ENCODE measurements around the gene USP10.

The USP10 gene

DNA sequence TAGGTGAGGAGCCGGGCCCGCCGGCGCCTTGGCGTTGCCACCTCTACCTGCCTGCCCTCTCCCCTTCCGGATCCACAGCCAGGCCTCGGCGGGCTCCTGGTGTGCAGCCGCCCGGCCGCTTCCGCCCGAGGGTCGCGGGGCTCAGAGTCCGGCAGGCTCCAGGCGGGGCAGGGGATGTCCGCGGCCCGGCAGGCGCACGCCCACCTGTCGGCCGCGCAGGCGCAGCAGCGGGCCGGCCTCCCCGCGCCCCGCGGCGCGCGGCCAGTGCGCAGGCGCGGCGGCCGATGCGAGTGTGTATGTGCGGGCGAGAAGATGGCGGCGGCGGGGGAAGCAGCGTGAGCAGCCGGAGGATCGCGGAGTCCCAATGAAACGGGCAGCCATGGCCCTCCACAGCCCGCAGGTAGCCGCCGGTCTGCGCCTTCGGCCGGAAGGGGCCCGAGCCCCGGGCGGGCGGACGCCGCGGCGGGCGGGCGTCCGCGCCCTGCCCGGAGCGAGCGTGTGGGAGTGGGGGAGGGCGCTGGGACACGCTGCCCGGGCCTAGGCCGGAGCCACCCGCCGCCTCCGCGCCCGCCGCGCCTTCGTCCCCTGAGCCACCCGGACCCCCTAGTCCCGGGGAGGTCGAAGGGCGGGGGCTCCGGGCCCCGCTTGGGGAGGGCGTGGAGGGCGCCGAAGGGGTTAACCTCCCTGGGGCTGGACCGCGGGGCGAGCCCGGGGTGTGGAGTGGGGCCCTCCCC, at the start of gene USP10:
Gene USP10, plus strand, starts transcription at position 289 of the 734 bp plus-strand sequence. Its CDS starts 91 bp downstream, at position 380.
- peak; percentile 86 for DNase-seq

GRCh38 chr16:84650062-84650991, 49.5 kb upstream of the USP10 start:
- DNase-seq, result no peak

DNA sequence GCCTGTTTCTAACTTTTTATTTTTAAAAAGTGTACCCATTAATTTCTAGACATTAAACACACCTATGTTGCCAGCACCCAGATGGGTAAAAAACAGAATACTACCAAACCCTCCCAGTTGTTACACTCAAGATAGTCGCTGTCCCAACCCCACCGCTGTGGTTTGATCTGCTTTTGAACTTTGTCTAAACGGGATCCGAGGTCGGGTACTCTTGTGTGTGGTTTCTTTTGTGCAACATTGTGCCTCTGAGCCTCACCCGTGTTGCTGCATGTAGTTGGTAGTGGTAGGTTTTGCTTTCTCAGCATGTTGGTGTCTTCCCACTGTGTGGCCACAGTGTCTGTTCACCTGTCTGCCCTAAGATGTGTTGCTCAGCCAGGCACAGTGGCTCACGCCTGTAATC, 47.2 kb upstream of the USP10 start:
- DNase-seq, result peak; percentile 30

DNA sequence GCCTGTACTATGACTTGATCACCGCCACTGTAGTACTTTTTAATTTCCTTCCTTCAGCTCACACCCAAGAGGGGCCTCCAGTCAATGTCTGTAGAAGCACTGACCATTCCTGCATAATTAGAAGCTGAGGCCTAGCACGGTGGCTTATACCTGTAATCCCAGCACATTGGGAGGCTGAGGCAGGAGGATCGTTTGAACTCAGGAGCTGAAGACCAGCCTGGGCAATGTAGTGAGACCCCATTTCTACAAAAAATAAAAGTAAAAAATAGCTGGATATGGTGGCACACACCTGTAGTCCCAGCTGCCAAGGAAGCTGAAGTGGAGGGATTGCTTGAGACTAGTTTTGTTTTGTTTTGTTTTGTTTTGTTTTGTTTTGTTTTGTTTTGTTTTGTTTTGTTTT, 45.6 kb upstream of the USP10 start:
- DNase-seq, result no peak

DNA sequence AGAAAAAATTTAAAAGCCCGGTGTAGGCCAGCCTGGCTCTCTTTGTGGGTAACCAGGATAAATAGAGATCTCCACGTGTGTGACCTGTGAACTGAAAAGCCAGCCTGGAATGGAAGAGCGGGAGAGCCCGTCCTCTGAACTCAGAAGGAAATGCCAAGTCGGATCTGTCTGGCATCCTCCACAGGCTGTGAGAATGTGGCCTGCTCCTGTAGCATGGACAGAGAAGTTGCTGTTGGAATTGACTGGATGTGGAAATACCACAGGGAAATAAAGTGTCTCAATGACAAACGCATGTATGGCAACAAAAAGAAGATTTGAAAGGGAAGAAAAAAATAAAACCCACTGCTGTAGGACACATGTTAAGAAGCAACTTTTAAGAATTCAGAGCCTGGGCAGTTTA, 44.8 kb upstream of the USP10 start:
- DNase-seq, result no peak

DNA sequence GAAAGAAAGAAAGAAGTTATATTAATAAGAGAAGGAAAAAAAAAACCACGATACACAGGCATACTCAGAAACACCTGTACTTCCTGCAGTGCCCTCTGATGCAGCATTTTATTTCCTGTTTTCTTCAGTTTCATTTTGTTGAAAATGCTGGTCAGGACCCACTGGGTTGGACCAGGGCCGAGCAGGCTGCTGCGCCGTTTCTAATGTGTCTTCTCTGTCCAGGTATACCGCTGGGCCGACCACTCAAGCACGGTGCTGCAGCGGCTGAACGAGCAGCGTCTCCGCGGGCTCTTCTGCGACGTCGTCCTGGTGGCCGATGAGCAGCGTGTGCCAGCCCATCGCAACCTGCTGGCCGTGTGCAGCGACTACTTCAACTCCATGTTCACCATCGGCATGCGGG, 43.2 kb upstream of the USP10 start:
- no peak for DNase-seq

- no peak for DNase-seq
Measured at GRCh38 chr16:84657229-84657837, 42.5 kb upstream of the USP10 start.

GRCh38 chr16:84658690-84659089, 41.1 kb upstream of the USP10 start:
- DNase-seq, result no peak

DNA sequence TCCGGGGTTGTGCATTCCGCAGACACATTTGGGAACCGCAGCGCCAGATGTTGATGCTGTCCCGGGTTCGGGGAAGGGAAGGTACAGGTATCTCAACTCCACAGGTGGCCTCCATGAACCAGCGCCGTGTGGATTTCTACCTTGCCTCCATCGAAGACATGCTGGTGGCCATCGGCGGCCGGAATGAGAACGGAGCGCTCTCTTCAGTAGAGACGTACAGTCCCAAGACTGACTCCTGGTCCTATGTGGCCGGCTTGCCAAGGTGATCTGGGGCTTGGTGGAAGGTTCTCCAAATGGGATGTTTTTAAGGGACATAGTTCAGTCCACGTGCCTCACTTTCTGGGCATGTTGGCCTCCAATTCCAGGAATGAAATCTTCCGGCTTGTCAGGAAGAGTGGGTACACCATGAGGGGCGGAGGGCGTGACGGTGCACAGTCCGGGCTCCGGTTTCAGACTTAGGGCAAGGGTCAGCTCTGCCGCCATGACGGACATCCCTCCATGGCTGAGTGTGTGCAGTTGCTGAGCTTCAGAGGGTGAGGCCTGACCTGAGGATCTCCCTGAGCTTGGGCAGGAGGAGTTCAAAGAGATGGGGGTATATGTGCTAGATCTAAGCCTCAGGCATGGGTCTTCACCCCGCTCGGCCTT, 40.0 kb upstream of the USP10 start:
- no peak for DNase-seq

DNA sequence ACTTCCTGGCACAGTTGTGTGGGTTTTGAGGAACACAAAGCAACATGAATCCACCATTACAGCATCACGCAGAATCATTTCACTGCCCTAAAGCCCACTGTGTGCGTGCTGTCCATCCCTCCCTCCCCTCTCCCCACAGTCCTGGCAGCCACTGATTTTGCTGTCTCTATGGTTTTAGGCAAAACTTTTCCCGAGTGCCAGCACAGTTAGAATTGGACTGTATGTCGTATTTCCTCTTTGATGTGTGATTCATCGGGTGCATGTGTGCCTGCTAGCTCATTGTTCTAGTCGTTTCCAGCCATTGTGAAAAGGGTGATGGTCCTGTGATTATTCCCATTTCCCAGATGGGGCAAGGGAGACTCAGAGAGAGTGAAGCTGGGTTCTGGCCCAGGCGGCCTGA, 38.8 kb upstream of the USP10 start:
- no peak for DNase-seq

DNA sequence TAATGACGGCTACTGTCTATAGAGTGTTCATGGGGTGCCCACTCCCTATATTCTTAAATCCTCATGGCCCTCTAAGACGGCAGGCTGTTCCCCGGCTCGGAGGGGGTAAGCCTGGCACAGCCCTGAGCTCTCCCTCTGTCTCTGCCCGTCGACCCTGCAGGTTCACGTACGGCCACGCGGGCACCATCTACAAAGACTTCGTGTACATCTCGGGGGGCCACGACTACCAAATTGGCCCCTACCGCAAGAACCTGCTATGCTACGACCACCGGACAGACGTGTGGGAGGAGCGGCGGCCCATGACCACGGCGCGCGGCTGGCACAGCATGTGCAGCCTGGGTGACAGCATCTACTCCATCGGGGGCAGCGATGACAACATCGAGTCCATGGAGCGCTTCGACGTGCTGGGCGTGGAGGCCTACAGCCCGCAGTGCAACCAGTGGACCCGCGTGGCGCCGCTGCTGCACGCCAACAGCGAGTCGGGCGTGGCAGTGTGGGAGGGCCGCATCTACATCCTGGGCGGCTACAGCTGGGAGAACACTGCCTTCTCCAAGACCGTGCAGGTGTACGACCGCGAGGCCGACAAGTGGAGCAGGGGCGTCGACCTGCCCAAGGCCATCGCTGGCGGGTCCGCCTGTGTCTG, 38.3 kb upstream of the USP10 start:
- DNase-seq, result no peak

- DNase-seq, result no peak
Measured at GRCh38 chr16:84662471-84662870, 37.3 kb upstream of the USP10 start.

- no peak for DNase-seq
Measured at GRCh38 chr16:84663433-84664101, 36.2 kb upstream of the USP10 start.

GRCh38 chr16:84665359-84665758, 34.4 kb upstream of the USP10 start:
- no peak for DNase-seq

DNA sequence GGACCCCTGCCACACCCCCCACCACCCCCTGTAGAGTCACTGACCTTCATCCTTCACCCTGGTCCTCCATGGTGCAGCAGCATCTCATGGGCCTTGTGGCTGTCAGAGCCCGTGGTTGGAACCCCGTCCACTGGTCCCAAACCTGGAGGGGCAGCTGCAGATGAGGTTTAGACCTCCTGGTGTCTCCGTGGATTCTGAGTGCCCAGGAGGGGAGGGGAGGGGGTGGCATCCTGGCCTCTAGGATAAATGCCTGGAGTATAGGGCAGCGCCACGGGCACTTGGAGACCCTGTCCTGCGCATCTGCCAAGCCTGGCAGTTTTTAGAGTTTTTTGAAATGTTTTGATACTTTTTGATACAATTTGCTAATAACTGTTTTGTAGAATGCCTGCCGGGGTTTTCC, 34.0 kb upstream of the USP10 start:
- no peak for DNase-seq

DNA sequence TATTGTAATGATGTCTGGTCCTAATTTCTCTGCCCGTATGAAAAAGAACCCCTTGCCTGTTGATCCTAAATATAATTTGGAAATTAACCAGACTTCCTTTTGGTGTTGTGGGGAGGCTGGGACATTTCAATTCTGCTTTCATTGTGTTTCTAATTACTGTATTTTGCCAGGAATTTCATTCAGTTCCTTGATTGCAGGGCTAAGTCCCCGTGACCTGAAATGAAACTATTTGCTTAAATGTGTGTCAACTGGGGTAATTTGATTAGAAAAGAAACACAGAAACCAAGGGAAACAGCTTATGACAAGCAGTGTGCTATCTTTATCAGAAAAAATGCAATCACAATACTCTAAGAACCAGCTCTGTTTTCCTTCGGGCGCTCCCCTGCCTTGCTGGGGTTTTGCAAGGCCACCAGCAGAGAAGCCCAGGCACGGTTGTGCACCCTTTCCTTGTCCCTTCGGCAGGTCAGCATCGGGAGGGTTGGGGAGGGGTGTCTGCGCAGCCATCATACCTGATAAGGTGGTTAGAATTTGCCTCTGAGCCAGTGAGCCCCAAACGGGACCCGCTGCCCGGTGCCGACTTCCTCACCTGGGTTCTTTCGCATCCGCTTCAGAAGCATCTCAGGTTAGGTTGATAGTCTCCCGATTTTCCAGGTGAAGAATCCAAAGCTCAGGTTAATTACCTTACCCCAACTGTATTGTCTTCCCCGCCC, 32.0 kb upstream of the USP10 start:
- no peak for DNase-seq

DNA sequence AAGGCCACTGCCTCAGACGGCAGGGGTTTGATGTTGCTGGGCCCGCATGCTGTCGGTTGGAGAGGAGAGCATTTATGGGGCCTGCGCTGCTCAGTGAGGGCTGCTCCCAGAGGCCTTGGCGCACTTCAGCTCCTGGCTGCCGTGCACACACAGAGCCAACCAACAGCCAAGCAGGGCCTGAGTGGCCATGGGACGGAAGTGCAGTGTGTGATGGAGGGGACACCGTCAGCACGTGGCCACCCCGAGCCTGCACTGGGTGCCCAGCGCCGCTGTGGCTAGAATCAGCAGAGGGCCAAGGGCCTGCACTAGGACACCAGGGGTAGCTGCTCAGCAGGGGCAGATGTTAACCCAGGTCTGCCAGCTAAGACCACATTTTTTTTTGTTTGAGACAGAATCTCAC, 29.7 kb upstream of the USP10 start:
- DNase-seq, result no peak

- peak; percentile 93 for DNase-seq
Measured at GRCh38 chr16:84672276-84673202, 27.3 kb upstream of the USP10 start.

GRCh38 chr16:84673203-84673535, 26.6 kb upstream of the USP10 start:
- DNase-seq, result no peak

DNA sequence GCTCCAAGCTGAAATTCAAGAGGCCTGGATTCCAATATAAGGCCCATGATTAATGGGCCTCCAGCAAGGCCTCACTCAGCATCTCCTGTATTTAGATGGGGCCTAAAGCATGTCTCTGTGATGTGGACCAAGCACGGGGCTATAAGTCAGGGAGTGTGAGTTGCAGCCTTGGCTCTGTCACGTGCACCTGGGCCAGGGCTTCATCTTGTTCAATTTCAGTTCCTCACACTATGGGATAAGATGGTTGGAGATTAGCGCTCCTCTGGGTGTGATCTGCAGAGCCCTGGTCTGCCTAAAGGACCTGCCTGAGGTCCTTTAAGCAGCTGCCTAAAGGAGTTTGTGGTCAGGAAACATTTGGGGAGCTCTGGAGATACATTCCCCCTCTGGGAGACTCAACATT, 26.2 kb upstream of the USP10 start:
- no peak for DNase-seq

All from stimulated activated CD8-positive, alpha-beta memory T cell treated with anti-CD3 and anti-CD28 coated beads, Interleukin-4, amount 100 ng/mL, for 48 hours (primary cell).